GM19395 (cell line): ENCODE measurements around the gene GDF10.

Experiments used
- ATAC-seq: cut with Tn5 transposase; IDR thresholded peaks from one replicate; pipeline ENCODE4 v1.9.1; 2021; ENCODE audit warnings: mild to moderate bottlenecking, moderate library complexity; ENCODE audit not compliant: unreplicated experiment

The GDF10 gene

DNA sequence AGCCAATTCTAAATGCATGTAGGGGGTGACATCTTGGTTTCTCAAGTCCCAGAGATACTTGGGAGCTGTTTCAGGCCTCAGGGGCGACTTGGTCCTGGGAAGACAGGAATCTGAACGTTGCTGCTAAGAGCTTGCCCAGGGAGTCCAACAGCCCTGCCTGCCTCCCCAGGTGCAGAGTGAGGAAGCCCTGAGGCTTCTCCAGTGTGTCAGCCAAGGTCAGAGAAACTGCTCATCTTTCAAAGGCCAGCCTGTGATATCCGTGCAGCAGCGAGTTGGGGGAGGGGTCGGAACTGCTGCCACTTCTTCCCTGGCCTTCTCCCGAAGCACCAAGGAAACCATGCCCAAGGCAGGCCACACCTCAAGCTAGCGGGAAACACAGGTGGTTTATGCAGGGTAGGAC is 32.0 kb downstream of the GDF10 start:
- ATAC-seq: no peak

DNA sequence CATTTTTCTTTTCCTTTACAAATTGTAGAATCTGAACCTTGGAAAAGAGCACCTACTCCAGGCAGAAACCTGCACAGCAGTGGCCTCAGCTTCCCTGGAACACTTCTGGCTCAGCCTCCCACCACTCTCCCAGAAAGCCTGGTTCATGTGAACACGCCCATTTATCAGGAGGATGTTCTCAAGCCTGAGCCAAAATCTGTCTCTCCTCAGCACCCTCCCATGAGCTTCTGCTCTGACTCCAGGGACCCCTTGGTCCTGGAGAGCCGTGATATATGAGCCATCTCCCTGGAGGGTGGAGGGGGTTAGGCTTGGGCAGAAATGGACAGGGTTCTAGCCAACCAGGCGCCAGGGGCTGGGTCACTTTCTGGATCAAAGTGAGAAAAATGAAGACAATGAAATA is 32.4 kb downstream of the GDF10 start:
- ATAC-seq: no peak

DNA sequence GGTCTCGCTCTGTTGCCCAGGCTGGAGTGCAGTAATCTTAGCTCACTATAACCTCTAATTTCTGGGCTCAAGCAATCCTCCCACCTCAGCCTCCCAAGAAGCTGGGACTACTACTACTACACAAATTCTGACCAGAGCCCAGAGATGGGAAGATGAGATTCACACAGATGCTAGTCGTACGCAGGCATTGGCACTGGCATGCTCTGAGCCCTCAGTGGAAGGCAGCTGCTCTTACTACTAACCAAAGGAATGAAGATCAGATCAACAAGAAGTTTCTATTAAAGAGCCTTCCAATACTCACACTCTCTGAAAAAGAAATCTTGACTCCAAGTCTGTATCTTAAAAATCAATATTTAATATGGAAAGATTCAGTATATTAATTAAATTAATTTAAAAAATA is 32.9 kb downstream of the GDF10 start:
- ATAC-seq: no peak

DNA sequence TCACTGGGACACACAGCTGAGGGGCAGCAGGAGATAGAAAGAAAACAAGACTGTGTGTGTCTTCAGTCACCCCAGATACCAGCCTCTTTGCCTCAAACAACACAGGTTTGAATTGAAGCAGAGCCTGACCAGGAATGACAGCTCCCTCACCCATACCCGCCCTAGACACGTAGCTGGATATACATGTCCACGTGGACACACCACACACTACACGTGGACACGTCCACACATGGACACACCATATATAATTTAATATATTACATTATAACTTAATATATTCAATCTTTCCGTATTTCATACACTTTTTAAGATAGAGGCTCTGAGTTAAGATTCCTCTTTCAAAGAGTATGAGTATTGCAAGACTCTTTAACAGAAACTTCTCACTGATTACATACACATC is 33.5 kb downstream of the GDF10 start:
- ATAC-seq: no peak

DNA sequence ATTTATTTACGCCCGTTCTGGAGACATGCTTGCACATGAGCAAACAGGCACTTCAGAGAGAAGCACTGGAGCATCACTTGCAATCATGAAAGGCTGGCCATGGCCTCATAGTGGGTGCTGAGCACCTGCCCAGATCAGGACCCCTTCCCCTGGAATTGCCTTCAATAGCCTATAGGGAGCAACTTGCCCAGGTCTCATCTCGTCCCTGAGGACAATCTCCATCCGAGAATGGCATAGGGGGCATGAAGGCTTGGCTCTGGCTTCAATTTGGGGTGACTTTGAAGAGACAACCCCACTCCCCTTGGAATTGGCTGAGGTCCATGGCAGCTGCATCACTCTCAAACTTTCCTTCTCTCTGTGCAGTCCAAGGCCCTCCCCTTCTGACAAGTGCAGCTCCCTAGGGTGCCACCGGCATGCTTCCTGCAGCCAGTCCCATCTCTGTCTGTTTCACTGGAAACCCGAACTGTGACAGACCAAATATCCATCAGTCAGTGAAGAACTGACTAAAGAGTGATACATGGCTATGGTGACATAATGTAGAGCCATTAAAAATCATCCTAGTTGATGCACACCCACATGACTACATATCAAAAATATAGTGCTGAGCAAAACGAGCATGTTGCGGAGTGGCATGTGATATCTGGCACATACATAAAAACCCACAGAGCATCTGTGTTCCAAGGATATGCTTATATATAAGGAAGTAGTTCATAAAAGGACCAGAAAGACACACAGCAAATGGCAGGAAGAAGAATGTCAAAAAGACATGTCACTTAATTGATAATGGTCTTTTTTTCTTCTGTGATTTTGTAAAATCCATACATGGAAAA is 34.7 kb downstream of the GDF10 start:
- no peak for ATAC-seq

DNA sequence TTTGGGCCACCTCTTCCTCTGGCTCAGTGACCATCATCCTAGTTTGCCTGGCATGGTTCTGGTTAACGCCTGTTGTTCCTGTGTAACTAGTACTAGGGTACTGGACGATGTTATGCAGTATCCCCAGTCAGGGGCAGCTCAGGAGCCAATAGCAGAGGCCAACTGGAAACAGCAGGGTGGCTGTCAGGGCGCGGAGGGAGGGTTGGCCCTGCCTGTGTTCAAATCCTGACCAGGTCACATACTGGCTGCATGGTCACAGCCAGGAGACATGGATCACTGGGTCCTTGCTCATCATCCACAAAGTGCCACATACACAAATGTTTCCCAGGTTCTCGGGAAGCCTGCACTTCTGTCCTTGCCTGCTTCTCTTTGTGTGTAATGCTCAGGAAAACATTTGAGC is 35.9 kb downstream of the GDF10 start:
- ATAC-seq: no peak

DNA sequence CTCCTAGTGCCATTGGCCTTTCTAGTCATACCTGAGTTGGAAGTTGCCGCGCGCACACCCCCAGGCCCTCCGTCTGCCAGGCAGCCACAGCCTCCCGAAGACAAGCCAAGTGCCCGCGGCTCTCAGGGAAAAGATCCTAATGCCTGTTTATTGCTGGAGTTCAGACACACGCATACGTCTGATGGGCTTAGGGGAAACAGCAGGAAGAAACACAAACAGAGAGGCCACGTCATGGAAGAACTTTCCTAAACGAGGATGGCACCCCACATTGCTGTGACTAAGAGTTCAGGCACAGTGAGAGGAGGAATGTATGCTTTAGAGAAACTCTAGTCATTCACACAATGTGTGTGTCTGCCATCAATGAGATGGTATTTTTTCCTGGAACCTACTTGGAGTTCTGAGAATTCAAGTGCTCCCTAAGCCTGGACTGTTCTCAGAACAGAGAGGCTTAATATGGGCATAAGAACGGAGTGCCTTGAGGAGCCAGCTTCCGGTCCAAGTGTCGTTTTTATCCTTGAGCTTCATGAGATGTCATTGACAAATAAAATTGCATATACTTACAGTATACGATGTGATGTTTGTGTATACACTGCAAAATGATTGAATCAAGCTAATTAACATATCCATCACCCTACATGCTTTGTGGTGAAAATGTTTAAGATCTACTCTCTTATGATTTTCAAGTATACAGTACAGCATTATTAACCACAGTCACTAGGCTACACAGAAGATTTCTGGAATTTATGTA is 36.6 kb downstream of the GDF10 start:
- no peak for ATAC-seq

DNA sequence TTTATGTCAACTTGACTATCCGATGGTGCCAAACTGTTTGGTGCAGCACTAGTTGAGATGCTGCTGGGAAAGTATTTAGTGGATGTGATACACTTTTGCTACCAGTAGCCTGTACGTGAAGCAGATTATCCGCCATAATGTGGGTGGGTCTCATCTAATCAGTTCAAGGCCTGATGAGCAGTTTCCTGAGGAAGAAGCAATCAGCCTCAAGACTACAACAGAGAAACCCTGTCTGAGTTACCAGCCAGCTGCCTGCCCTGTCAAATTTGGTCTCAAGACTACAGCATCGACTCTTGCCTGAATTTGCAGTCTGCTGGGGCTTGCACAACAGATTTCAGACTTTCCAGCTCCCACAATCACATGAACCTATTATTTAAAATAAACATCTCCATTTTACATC is 37.3 kb downstream of the GDF10 start:
- no peak for ATAC-seq

DNA sequence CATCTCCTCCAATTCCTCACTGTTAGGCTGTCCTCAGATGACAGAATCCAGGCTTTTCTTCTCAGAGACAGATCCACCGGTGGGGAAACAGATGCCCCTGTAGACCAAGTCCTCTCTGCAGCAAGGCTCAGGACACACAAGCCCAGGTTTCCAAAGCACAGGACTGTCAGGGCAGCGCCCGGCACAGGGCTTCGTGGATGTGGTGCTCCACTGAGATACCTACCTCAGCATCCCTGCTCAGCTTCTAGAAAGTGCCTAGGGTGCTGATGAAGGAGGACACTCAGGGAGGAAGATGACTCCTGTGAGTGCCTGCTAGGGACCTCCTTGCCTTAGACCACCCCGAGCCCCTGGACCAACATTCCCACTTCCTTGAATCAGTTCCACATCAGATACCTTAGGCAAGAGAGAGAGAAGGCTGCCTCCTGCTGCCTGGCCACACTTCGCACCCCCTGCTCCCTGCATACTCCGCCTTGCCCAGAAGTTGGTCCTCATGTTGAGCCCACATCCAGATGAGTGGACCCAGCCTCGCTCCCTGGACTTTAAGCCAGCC is 39.3 kb downstream of the GDF10 start:
- ATAC-seq: no peak

DNA sequence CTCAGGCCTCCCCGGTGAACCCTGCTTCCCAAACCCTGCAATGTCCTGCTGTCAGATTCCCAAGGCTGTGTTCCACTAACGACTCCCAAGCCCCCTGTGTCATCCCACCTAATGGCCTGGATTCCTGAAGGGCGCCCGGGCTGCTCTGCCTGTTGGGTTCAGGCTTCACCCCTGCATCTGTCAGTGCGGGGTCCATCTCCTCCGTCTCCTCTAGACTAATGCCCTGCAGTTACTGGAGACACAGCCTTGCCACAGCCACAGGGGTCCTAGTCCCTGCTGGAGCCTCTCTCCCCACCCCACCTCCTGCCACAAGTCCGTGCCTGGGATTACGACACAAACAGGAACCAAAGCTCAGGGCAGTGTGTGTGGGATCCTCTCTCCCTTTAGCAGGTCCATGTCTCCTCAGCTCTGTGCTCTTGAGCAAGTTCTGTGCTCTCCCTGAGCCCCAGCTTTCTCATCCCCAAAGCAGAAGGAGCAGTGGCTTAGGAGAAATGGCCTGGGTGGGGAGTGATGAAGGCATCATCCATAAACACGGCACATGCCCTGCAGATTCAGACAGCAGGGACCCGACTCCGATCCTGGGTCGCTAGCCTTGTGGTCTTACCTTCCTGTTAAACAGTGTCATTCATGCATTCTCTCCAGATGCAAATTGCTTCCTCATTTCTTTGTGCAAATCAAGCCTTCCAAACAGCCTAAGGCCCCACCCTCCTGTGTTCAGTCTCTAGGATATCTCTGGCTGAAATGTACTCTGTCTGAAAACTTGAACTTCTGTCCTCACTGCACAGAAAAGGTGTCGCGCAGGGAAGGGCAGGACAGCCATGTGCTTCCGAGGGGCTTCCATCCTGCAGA is 40.0 kb downstream of the GDF10 start:
- ATAC-seq: no peak

DNA sequence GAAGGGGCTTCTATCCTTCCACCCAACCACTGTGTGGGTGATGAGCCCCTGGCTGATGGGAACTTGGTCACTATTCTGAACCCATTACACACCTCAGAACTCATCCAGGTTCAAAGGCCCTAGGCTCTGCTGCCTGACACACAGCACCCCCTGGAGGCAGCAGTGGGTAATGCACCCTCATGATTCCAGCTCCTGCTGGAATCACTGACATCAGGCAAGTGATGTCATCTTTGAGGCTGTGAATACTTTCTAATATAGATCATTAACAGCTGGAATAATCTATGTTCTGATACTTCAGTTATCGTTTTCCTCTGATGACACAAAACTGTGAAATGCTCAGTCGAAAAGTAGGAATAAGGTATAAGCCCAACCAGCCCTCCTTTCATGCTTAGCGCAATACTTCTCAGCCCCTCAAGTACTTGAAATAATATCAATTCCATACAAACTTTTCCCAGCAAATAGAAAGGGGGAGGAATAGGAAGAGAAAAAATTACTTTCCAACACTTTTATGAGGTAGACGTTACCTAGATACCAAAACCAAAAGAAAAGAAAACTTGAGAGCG is 40.7 kb downstream of the GDF10 start:
- ATAC-seq: peak; percentile 61

DNA sequence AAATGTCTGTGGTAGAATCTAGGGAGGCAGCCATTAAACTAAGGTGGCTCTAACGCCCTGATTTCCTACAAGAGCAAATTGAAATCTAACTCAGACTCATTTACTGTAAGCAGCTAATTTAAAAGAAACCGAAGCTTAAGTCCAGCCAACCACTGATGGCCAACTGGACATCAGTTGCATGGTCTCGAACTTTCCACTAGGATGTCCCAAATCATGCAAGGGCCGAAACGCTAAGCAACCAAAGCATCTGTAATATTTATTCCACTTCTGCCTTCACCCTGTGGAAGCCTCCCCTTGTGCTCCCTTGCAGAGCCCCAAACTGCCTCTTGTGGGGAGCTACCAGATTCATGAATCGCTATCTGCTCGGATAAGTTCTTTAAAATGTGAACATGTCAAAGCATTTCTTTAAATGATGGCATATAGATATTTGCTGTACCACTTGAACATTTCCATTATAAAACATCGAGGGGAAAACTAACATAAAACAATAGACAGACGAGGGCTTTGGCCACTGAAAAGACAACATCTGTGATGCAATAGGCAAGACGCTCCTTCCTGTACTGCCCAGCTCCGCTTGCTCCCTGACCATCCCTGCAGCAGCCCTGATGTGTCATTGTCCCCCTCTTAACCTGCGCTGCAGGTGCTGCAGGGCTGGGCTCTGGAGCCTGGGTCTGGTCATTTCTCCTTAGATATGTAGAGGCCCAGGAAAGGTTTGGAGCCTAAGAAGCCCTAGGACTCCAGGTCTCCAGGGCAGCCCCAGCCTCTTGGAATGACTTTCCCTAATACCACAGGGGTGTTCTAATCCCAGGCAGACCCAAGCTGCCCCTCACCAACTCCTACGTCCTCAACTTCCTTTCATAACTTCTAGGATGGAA is 45.2 kb downstream of the GDF10 start:
- no peak for ATAC-seq

DNA sequence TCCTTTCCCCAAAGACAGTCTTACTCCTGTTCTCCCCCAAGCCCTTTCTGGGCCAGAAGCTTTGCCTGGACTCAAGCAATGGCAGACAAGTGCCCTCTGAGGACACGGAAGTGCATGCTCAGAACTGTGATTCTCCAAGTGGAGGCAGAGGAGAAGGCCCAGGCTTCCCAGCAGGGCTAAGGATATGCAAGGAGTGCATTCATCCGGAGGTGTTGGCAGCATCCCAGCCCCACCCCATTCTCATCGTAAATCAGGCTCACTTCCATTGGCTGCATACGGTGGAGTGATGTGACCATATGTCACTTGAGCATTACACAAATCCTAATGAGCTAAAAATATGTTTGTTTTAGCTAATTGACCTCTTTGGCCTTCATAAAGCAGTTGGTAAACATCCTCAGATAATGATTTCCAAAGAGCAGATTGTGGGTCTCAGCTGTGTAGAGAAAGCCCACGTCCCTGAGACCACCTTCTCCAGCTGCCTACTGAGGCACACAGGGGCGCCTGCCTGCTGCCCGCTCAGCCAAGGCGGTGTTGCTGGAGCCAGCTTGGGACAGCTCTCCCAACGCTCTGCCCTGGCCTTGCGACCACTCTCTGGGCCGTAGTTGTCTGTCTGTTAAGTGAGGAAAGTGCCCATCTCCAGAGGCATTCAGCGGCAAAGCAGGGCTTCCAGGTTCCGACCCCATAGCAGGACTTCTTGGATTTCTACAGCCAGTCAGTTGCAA is 46.7 kb downstream of the GDF10 start:
- no peak for ATAC-seq

DNA sequence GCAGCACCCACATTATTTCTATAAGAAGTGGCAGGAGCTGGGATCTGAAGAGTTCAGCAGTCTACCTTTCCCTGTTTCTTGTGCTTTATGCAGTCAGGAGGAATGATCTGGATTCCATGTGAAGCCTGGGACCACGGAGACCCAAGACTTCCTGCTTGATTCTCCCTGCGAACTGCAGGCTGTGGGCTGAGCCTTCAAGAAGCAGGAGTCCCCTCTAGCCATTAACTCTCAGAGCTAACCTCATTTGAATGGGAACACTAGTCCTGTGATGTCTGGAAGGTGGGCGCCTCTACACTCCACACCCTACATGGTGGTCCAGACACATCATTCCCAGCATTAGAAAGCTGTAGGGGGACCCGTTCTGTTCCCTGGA is 47.3 kb downstream of the GDF10 start:
- no peak for ATAC-seq

DNA sequence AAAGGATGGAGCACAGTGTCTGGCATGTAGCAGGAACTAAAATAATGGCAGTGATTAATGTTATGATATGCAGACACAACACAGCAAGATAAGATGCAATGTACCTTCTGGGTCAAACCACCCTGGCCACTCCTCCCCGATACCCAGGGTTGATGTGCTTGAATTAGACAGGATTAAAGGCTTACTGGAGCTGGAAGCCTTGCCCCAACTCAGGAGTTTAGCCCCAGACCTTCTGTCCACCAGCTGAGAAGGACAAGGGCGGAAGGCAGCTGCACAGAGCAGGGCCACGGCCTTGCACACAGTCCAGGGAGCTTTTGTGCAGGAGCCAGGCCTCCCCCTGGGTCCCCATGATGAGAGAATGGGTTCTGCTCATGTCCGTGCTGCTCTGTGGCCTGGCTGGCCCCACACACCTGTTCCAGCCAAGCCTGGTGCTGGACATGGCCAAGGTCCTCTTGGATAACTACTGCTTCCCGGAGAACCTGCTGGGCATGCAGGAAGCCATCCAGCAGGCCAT is 48.2 kb downstream of the GDF10 start, which contains the start of gene RBP3:
Gene RBP3 (plus strand): TSS at position 226 of the 514 bp plus-strand sequence. CDS start 122 bp downstream, at position 348.
- ATAC-seq: no peak

DNA sequence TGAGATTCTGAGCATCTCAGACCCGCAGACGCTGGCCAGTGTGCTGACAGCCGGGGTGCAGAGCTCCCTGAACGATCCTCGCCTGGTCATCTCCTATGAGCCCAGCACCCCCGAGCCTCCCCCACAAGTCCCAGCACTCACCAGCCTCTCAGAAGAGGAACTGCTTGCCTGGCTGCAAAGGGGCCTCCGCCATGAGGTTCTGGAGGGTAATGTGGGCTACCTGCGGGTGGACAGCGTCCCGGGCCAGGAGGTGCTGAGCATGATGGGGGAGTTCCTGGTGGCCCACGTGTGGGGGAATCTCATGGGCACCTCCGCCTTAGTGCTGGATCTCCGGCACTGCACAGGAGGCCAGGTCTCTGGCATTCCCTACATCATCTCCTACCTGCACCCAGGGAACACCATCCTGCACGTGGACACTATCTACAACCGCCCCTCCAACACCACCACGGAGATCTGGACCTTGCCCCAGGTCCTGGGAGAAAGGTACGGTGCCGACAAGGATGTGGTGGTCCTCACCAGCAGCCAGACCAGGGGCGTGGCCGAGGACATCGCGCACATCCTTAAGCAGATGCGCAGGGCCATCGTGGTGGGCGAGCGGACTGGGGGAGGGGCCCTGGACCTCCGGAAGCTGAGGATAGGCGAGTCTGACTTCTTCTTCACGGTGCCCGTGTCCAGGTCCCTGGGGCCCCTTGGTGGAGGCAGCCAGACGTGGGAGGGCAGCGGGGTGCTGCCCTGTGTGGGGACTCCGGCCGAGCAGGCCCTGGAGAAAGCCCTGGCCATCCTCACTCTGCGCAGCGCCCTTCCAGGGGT is 48.9 kb downstream of the GDF10 start:
- no peak for ATAC-seq

DNA sequence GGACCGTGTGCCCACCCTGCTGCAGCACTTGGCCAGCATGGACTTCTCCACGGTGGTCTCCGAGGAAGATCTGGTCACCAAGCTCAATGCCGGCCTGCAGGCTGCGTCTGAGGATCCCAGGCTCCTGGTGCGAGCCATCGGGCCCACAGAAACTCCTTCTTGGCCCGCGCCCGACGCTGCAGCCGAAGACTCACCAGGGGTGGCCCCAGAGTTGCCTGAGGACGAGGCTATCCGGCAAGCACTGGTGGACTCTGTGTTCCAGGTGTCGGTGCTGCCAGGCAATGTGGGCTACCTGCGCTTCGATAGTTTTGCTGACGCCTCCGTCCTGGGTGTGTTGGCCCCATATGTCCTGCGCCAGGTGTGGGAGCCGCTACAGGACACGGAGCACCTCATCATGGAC is 49.5 kb downstream of the GDF10 start:
- no peak for ATAC-seq

DNA sequence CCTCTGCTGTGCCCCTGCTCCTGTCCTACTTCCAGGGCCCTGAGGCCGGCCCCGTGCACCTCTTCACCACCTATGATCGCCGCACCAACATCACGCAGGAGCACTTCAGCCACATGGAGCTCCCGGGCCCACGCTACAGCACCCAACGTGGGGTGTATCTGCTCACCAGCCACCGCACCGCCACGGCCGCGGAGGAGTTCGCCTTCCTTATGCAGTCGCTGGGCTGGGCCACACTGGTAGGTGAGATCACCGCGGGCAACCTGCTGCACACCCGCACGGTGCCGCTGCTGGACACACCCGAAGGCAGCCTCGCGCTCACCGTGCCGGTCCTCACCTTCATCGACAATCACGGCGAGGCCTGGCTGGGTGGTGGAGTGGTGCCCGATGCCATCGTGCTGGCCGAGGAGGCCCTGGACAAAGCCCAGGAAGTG is 50.0 kb downstream of the GDF10 start:
- ATAC-seq: no peak
